SK-N-SH (cell line): ENCODE data around the gene CLDN19. TPM values are rescaled to one million over a fixed set of nuclear protein-coding genes. Genes with fewer than 3 reads are reported as not detected.

Source experiments
- CTCF ChIA-PET: fragments of 300-600, 350-600 bp; formaldehyde crosslinking; extraction: SDS; loops from one replicate; lab custom pipeline; 2021; lab: Yijun Ruan, JAX
- POLR2A ChIA-PET: fragments of 350-600 bp; sonication (Branson Sonifier 250); formaldehyde crosslinking; extraction: SDS; loops from one replicate; lab custom pipeline; 2020; ENCODE audit warnings: antibody characterized with exemption, inconsistent platforms; lab: Yijun Ruan, JAX
- DNase-seq: peaks from one replicate; pipeline ENCODE4 v3.0.0; 2012
- H2AFZ ChIP-seq: fragments of 200-600 bp; sonication (generic); 2 replicates; pipeline ENCODE4 v1.8.1; 2016; ENCODE audit warnings: antibody characterized with exemption, mild to moderate bottlenecking, low read depth
- H3F3A ChIP-seq: fragments of 200-600 bp; sonication (generic); replicated peaks from 2 replicates; pipeline ENCODE3; 2016; ENCODE audit warnings: antibody characterized with exemption, mild to moderate bottlenecking; ENCODE audit not compliant: insufficient read depth
- H3K27ac ChIP-seq, 2 experiments: fragments of 200-500 bp in 1 of 2; fragments of 200-600 bp in 1 of 2; sonication (Bioruptor generic) in 1 of 2; sonication (generic), shearing (Covaris generic) in 1 of 2; 2 replicates each; pipeline versions ENCODE4 v1.5.1 to v1.6.1; 2014 to 2016; ENCODE audit warnings: low read depth in 2 of 2, inconsistent platforms in 1 of 2, low read length in 1 of 2, mild to moderate bottlenecking in 1 of 2, mixed read lengths in 1 of 2
- H3K27me3 ChIP-seq: fragments of 200-600 bp; sonication (generic), shearing (Covaris generic); 2 replicates; pipeline ENCODE4 v1.6.1; 2016; ENCODE audit warnings: mixed run types; ENCODE audit not compliant: insufficient read depth
- H3K36me3 ChIP-seq, 2 experiments: fragments of 200-500 bp in 1 of 2; fragments of 200-600 bp in 1 of 2; sonication (Bioruptor generic) in 1 of 2; sonication (generic) in 1 of 2; replicated peaks in 1 of 2; 2 replicates each; pipeline versions ENCODE3 to v1.5.1; 2014 to 2016; ENCODE audit warnings: low read length in 1 of 2, mild to moderate bottlenecking in 1 of 2; ENCODE audit not compliant: insufficient read depth in 2 of 2, control insufficient read depth in 1 of 2
- H3K4me1 ChIP-seq, 2 experiments: fragments of 200-500 bp in 1 of 2; fragments of 200-600 bp in 1 of 2; sonication (Bioruptor generic) in 1 of 2; sonication (generic), shearing (Covaris generic) in 1 of 2; 2 replicates each; pipeline versions ENCODE4 v1.5.1 to v1.6.1; 2014 to 2016; ENCODE audit warnings: low read depth in 1 of 2, low read length in 1 of 2, mixed run types in 1 of 2; ENCODE audit not compliant: insufficient read depth in 2 of 2, control insufficient read depth in 1 of 2
- H3K4me2 ChIP-seq: fragments of 200-600 bp; sonication (generic), shearing (Covaris generic); 2 replicates; pipeline ENCODE4 v1.6.1; 2017; ENCODE audit warnings: mixed run types
- H3K4me3 ChIP-seq, 2 experiments: fragments of 200-500 bp in 1 of 2; fragments of 200-600 bp in 1 of 2; sonication (Bioruptor generic) in 1 of 2; sonication (generic), shearing (Covaris generic) in 1 of 2; 2 replicates each; pipeline versions ENCODE4 v1.5.1 to v1.8.1; 2014 to 2016; ENCODE audit warnings: low read depth in 2 of 2, inconsistent platforms in 1 of 2, low read length in 1 of 2, mild to moderate bottlenecking in 1 of 2, mixed read lengths in 1 of 2, moderate library complexity in 1 of 2
- H3K79me2 ChIP-seq: fragments of 200-600 bp; sonication (generic); 2 replicates; pipeline ENCODE4 v1.8.1; 2017; ENCODE audit warnings: mild to moderate bottlenecking; ENCODE audit not compliant: insufficient read depth
- H3K9ac ChIP-seq: fragments of 200-600 bp; sonication (generic); 2 replicates; pipeline ENCODE4 v1.6.1; 2017; ENCODE audit warnings: mixed run types
- H3K9me2 ChIP-seq: fragments of 200-600 bp; sonication (generic); 2 replicates; pipeline ENCODE4 v1.6.1; 2017; ENCODE audit warnings: mixed run types
- H3K9me3 ChIP-seq: fragments of 200-600 bp; sonication (generic); 2 replicates; pipeline ENCODE4 v1.6.1; 2017; ENCODE audit warnings: mixed run types, mild to moderate bottlenecking, moderate library complexity
- H4K20me1 ChIP-seq: fragments of 200-600 bp; sonication (generic); 2 replicates; pipeline ENCODE4 v1.6.1; 2017; ENCODE audit warnings: mild to moderate bottlenecking, mixed run types; ENCODE audit not compliant: insufficient read depth
- ELF1 ChIP-seq: IDR thresholded peaks from 2 replicates; pipeline ENCODE4 v1.4.0; 2012
- EP300 ChIP-seq, 2 experiments: IDR thresholded peaks; 2 replicates each; pipeline versions ENCODE4 v1.4.0 to v1.6.1; 2012; ENCODE audit warnings: borderline replicate concordance in 1 of 2, low read depth in 1 of 2, low read length in 1 of 2
- FOSL2 ChIP-seq: IDR thresholded peaks from 2 replicates; pipeline ENCODE4 v1.4.0; 2012; ENCODE audit warnings: low read depth, mild to moderate bottlenecking, moderate library complexity, borderline replicate concordance
- GABPA ChIP-seq: IDR thresholded peaks from 2 replicates; pipeline ENCODE4 v1.4.0; 2012; ENCODE audit warnings: low read depth, mild to moderate bottlenecking
- GATA2 ChIP-seq: sonication (generic); formaldehyde crosslinking; IDR thresholded peaks from 2 replicates; pipeline ENCODE4 v1.5.0; 2020; ENCODE audit warnings: mild to moderate bottlenecking, missing genetic modification reagents
- JUND ChIP-seq: IDR thresholded peaks from 2 replicates; pipeline ENCODE4 v1.4.0; 2012
- MAX ChIP-seq: IDR thresholded peaks from 2 replicates; pipeline ENCODE4 v1.4.0; 2012; ENCODE audit warnings: low read depth
- MXI1 ChIP-seq: IDR thresholded peaks from 2 replicates; pipeline ENCODE4 v1.6.1; 2012; ENCODE audit warnings: mild to moderate bottlenecking, low read depth, low read length, improper control_type of control experiment
- NFIC ChIP-seq: IDR thresholded peaks from 2 replicates; pipeline ENCODE4 v1.4.0; 2012; ENCODE audit warnings: borderline replicate concordance
- PBX3 ChIP-seq: IDR thresholded peaks from 2 replicates; pipeline ENCODE4; 2012
- RAD21 ChIP-seq: IDR thresholded peaks from 2 replicates; pipeline ENCODE4 v1.6.1; 2012; ENCODE audit warnings: mild to moderate bottlenecking, low read length
- RCOR1 ChIP-seq: fragments of 150-350 bp; IDR thresholded peaks from 2 replicates; pipeline ENCODE4 v1.6.1; 2017; ENCODE audit warnings: antibody characterized with exemption, low read length
- RFX5 ChIP-seq: IDR thresholded peaks from 2 replicates; pipeline ENCODE4 v1.6.1; 2012; ENCODE audit warnings: mild to moderate bottlenecking, improper control_type of control experiment, low read length
- TAF1 ChIP-seq: IDR thresholded peaks from 2 replicates; pipeline ENCODE4 v1.6.1; 2012; ENCODE audit warnings: low read depth, mild to moderate bottlenecking, low read length, moderate library complexity, borderline replicate concordance
- TCF12 ChIP-seq: IDR thresholded peaks from 2 replicates; pipeline ENCODE4 v1.4.0; 2012
- USF1 ChIP-seq: IDR thresholded peaks from 2 replicates; pipeline ENCODE4 v1.4.0; 2012; ENCODE audit warnings: low read depth, borderline replicate concordance
- YY1 ChIP-seq: IDR thresholded peaks from 2 replicates; pipeline ENCODE4 v1.4.0; 2012; ENCODE audit warnings: low read depth, mild to moderate bottlenecking
- WGBS: methylation state at CpG from one replicate; pipeline ENCODE4 v1.1.6; 2017; ENCODE audit warnings: low lambda C conversion rate; 5-methylcytosine and 5-hydroxymethylcytosine counted together
- polyA plus RNA-seq, 3 experiments: library from polyadenylated mRNA; depleted of rRNA; stranded (reverse); fragments of >200 nt; gene quantifications; 2 replicates each; pipeline ENCODE4 v1.2.3, GENCODE V29; 2012
- TF ChIP-seq, protein P1 (sequence below): IDR thresholded peaks from 2 replicates; pipeline ENCODE4 v1.6.1; 2012; ENCODE audit warnings: mild to moderate bottlenecking, low read depth, low read length, moderate library complexity
- TF ChIP-seq, protein P2 (sequence below): IDR thresholded peaks from 2 replicates; pipeline ENCODE4 v1.4.0; 2012; ENCODE audit warnings: low read depth, borderline replicate concordance

Gene CLDN19
- not detected in 2 replicates for polyA plus RNA-seq (2012; rRNA removed)
- polyA plus RNA-seq (2012; cell fraction: cytosol; rRNA removed): not detected in 2 replicates
- not detected in 2 replicates for polyA plus RNA-seq (2012; cell fraction: nucleus; rRNA removed)

DNA sequence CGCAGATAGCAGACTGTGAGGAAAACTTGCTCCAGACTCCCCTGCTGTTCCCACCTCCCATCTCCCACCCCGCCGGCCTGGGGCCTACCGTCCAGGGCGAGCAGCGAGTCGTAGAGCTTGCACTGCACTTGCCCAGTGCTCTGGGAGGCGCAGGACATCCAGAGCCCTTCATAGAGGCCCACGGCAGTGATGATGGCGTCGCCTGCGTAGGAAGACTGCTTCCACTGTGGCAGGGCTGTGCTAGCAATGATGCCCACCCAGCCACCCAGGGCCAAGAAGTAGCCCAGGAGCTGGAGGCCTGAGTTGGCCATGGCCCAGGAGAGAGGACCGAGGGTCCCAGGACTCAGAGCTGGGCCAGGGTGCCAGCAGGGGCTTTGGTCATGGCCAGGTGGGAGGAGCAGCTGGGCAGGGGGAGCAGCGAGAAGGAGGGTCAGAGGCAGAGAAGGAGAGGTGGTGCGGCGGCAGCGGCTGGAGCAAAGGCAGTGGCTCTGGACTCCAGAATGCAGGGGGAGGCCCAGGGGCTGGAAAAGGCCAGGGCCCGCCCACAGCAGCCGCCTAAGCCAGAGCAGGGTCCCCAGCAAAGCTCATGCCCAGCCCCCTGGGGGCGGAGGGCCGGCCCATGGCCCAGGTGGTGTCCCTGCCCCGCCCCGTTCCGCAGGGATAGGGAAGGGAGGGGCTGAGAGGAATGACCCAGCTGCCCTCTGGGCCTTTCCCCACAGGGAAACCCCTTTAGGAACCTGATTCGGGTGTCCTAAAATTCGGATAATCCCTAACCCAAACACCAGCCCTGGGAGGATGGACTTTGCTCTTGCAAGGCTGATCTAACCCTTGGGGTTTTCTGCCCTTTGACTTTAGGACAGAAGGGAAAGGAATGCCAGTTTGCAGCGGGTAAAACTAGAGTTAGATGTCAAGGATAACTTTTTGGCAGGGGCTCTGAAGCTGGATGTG lies at the start of gene CLDN19:
Gene CLDN19 (minus strand): TSS at position 484 of the 948 bp plus-strand sequence. CDS start 173 bp downstream, at position 311.
- TF ChIP-seq ELF1 (no peak), JUND (no peak), MXI1 (no peak), GABPA (no peak), TCF12 (no peak), EP300 (IDR thresholded peaks at IDR 0.05; ENCODE audit: borderline replicate concordance in 1 of 2, low read depth in 1 of 2, low read length in 1 of 2) (no peak), RAD21 (no peak), GATA2 (no peak), YY1 (no peak), RCOR1 (no peak)
- TF ChIP-seq, protein P1, sequence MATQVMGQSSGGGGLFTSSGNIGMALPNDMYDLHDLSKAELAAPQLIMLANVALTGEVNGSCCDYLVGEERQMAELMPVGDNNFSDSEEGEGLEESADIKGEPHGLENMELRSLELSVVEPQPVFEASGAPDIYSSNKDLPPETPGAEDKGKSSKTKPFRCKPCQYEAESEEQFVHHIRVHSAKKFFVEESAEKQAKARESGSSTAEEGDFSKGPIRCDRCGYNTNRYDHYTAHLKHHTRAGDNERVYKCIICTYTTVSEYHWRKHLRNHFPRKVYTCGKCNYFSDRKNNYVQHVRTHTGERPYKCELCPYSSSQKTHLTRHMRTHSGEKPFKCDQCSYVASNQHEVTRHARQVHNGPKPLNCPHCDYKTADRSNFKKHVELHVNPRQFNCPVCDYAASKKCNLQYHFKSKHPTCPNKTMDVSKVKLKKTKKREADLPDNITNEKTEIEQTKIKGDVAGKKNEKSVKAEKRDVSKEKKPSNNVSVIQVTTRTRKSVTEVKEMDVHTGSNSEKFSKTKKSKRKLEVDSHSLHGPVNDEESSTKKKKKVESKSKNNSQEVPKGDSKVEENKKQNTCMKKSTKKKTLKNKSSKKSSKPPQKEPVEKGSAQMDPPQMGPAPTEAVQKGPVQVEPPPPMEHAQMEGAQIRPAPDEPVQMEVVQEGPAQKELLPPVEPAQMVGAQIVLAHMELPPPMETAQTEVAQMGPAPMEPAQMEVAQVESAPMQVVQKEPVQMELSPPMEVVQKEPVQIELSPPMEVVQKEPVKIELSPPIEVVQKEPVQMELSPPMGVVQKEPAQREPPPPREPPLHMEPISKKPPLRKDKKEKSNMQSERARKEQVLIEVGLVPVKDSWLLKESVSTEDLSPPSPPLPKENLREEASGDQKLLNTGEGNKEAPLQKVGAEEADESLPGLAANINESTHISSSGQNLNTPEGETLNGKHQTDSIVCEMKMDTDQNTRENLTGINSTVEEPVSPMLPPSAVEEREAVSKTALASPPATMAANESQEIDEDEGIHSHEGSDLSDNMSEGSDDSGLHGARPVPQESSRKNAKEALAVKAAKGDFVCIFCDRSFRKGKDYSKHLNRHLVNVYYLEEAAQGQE: no peak
- CTCF ChIA-PET: interaction anchor here (1.1 to 1.7 kb wide), 3 partner anchors 50 to 593 kb away, joined by 3 to 4 read pairs (median 3); no protein-coding TSS in a partner anchor
- Histone ChIP-seq H3K36me3 (no peaks in the 10 kb centered on the region), H3F3A (no peaks in the 10 kb centered on the region), H3K79me2 (no peaks in the 10 kb centered on the region), H4K20me1 (no peaks in the 10 kb centered on the region), H3K9me2 (no peaks in the 10 kb centered on the region), H2AFZ (no peak within 1 kb of the TSS), H3K27me3 (no peaks in the 10 kb centered on the region), H3K9ac (no peak within 1 kb of the TSS), H3K9me3 (no peaks in the 10 kb centered on the region), H3K4me1 (peaks cover 0 to 26% of the 10 kb centered on the region in 2 experiments; a peak in 1 of 4 replicates), H3K4me3 (no peak within 1 kb of the TSS), H3K27ac (no peak within 1 kb of the TSS), H3K4me2 (no peak within 1 kb of the TSS)
- WGBS: 76% methylated on average over 10 of the region's 27 CpGs
- DNase-seq: peak; percentile 44
- POLR2A ChIA-PET: no interaction called here

- H3F3A ChIP-seq: no peaks in the 10 kb centered on the region
- no peak overlapping the region for H3K9ac ChIP-seq
- no peak for DNase-seq
- H3K9me2 ChIP-seq: no peaks in the 10 kb centered on the region
- no peak overlapping the region for H3K27ac ChIP-seq
- H3K27me3 ChIP-seq: no peaks in the 10 kb centered on the region
- no peak overlapping the region for H2AFZ ChIP-seq
- no peaks in the 10 kb centered on the region for H3K79me2 ChIP-seq
- H3K9me3 ChIP-seq: no peaks in the 10 kb centered on the region
- CTCF ChIA-PET: interaction anchor here (1.4 to 2.2 kb wide), 2 partner anchors 10 to 285 kb away, joined by 4 to 7 read pairs; no protein-coding TSS in a partner anchor
- 100% methylated on average over 1 of the region's 1 CpG for WGBS
- POLR2A ChIA-PET: no interaction called here
- peaks cover 0 to 6% of the 10 kb centered on the region in 2 experiments; a peak in 1 of 4 replicates for H3K4me1 ChIP-seq
- H4K20me1 ChIP-seq: no peaks in the 10 kb centered on the region
- H3K4me3 ChIP-seq: no peak overlapping the region
- peaks cover 0 to 3% of the 10 kb centered on the region in 2 experiments for H3K36me3 ChIP-seq
- H3K4me2 ChIP-seq: no peak overlapping the region
- TF ChIP-seq FOSL2 (no peak), PBX3 (no peak), GABPA (no peak), NFIC (no peak), YY1 (no peak), USF1 (no peak), MAX (no peak), TAF1 (no peak), ELF1 (no peak), RFX5 (no peak)
- TF ChIP-seq, protein P2, sequence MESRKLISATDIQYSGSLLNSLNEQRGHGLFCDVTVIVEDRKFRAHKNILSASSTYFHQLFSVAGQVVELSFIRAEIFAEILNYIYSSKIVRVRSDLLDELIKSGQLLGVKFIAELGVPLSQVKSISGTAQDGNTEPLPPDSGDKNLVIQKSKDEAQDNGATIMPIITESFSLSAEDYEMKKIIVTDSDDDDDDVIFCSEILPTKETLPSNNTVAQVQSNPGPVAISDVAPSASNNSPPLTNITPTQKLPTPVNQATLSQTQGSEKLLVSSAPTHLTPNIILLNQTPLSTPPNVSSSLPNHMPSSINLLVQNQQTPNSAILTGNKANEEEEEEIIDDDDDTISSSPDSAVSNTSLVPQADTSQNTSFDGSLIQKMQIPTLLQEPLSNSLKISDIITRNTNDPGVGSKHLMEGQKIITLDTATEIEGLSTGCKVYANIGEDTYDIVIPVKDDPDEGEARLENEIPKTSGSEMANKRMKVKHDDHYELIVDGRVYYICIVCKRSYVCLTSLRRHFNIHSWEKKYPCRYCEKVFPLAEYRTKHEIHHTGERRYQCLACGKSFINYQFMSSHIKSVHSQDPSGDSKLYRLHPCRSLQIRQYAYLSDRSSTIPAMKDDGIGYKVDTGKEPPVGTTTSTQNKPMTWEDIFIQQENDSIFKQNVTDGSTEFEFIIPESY: no peak
These were observed 48.0 kb upstream of the CLDN19 start for GRCh38 chr1:42788021-42788420.
